Measurements from ENCODE around the gene UMAD1. TPM values are rescaled to one million over a fixed set of nuclear protein-coding genes. Genes with fewer than 3 reads are reported as not detected.

Gene UMAD1
- total and polyA plus RNA-seq, 8 donors = 12.7 to 20.2 (median 15.0) TPM

DNA sequence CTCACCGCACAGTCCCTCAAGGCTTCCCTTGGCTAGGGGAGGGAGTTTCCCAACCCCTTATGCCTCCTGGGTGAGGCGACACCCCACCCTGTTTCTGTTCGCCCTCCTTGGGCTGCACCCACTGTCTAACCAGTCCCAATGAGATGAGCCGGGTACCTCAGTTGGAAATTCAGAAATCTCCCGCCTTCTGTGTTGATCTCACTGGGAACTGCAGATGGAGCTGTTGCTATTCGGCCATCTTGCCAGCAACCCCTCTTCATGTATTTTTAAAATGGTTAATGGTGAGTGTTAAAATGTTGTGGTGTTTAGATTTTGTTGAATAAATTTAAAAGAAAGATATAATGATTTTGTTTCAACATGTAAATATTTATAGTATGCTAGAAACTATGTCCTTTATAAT, 22.0 kb downstream of the UMAD1 start:
- Histone ChIP-seq H3K27ac (no peak overlapping the region), H3K9me3 (peaks cover 0 to 13% of the 10 kb centered on the region in 2 donors), H3K4me3 (no peak overlapping the region), H3K4me1 (no peaks in the 10 kb centered on the region), H3K27me3 (no peaks in the 10 kb centered on the region), H3K36me3 (no peaks in the 10 kb centered on the region)
- no peak for TF ChIP-seq CTCF (IDR thresholded peaks at IDR 0.05)
- DNase-seq (no peak), ATAC-seq (no peak)
- intact Hi-C loops (cut with DNase I) = no loop called here

GRCh38 chr7:7664291-7664690, 23.7 kb downstream of the UMAD1 start:
- Histone ChIP-seq H3K36me3 (no peaks in the 10 kb centered on the region), H3K4me1 (no peaks in the 10 kb centered on the region), H3K27me3 (no peaks in the 10 kb centered on the region), H3K27ac (no peak overlapping the region), H3K4me3 (no peak overlapping the region), H3K9me3 (peaks cover 0 to 3% of the 10 kb centered on the region in 2 donors)
- no peak for DNase-seq
- peak; percentile 25 for ATAC-seq
- intact Hi-C loops (cut with DNase I) = no loop called here
- TF ChIP-seq CTCF (IDR thresholded peaks at IDR 0.05) = no peak

DNA sequence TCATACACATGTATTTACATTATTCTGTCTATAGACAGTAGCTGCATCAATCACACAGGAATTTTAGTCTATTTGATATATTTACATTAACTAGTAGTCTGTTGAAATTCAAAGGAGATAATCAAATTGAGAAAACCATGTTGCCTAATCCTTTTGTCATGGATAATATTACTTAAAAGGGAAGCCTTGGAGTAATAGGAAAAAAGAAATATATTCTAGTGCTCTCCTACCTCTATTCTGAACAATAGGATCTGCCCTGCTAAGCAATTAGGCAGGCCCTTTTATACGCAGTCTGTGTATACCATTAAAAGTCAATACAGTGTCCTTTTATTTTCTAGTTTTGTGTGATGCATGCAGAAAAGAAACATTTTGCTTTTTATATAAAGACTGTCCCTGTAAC, 24.5 kb downstream of the UMAD1 start:
- no peak overlapping the region for H3K4me3 ChIP-seq
- H3K27me3 ChIP-seq = no peaks in the 10 kb centered on the region
- no peak for TF ChIP-seq CTCF (IDR thresholded peaks at IDR 0.05)
- no peak for ATAC-seq
- H3K4me1 ChIP-seq = no peaks in the 10 kb centered on the region
- no peaks in the 10 kb centered on the region for H3K9me3 ChIP-seq
- intact Hi-C loops (cut with DNase I) = no loop called here
- H3K36me3 ChIP-seq = no peaks in the 10 kb centered on the region
- DNase-seq = no peak
- H3K27ac ChIP-seq = no peak overlapping the region

DNA sequence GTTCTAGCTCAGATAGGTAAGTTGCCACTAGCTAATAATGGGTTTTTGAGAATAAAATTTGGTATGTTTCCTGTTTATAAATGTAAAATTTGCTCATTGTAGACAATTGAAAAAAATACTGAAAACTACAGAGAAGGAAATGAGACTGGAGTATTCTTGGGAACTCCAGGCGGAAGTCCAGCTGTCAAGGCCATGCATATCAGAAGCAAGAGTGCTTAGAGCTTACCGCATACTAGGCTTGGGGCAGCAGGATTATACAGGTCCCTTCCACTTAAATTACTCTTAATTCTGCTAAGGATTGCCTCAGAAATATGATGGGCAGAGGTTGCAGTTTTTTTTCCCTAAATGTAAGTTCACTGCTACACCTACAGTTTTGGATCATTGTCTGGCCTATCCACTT, 26.6 kb downstream of the UMAD1 start:
- H3K27ac ChIP-seq = no peak overlapping the region
- TF ChIP-seq CTCF (IDR thresholded peaks at IDR 0.05) = no peak
- intact Hi-C loops (cut with DNase I) = no loop called here
- H3K27me3 ChIP-seq = no peaks in the 10 kb centered on the region
- no peak for ATAC-seq
- no peaks in the 10 kb centered on the region for H3K9me3 ChIP-seq
- H3K4me1 ChIP-seq = no peaks in the 10 kb centered on the region
- DNase-seq = no peak
- H3K36me3 ChIP-seq = no peaks in the 10 kb centered on the region
- no peak overlapping the region for H3K4me3 ChIP-seq

DNA sequence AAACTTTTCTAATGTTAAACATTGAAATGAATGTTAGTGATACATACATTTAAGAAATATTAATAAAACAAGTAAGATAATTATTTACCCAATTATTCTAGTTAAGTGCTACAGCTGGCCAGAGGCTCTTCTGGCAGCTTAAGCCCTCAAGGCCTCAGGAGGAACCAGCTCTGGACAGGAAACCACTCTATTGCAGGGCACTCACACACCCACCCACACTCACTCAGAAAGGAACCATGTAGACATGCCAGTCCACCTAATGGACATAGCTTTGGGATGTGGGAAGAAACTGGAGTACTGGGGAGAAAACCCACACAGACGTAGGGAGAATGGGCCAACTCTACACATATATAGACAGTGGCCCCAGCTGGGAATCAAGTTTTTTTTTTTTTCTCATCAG, 28.2 kb downstream of the UMAD1 start:
- DNase-seq (no peak), ATAC-seq (peak; percentile 62)
- Histone ChIP-seq H3K4me3 (no peak overlapping the region), H3K27ac (no peak overlapping the region), H3K9me3 (no peaks in the 10 kb centered on the region), H3K4me1 (no peaks in the 10 kb centered on the region), H3K27me3 (no peaks in the 10 kb centered on the region), H3K36me3 (no peaks in the 10 kb centered on the region)
- no peak for TF ChIP-seq CTCF (IDR thresholded peaks at IDR 0.05)
- intact Hi-C loops (cut with DNase I) = no loop called here
